Stimulated activated CD4-positive, alpha-beta T cell treated with anti-CD3 and anti-CD28 coated beads, TNF-alpha, amount 100 ng/mL, for 48 hours (primary cell): Measurements from ENCODE around the gene NFKBIZ.
"Not testable (repeated sequence)": the region's sequence is repeated elsewhere in the genome, so short reads cannot be mapped to it uniquely, and the experiment has no call there.

ENCODE experiments used
- DNase-seq, 3 donors: peaks; one replicate each; pipeline ENCODE4 v3.0.0-alpha.2; 2020; ENCODE audit warnings: low read depth in 3 of 3

Gene NFKBIZ

DNA sequence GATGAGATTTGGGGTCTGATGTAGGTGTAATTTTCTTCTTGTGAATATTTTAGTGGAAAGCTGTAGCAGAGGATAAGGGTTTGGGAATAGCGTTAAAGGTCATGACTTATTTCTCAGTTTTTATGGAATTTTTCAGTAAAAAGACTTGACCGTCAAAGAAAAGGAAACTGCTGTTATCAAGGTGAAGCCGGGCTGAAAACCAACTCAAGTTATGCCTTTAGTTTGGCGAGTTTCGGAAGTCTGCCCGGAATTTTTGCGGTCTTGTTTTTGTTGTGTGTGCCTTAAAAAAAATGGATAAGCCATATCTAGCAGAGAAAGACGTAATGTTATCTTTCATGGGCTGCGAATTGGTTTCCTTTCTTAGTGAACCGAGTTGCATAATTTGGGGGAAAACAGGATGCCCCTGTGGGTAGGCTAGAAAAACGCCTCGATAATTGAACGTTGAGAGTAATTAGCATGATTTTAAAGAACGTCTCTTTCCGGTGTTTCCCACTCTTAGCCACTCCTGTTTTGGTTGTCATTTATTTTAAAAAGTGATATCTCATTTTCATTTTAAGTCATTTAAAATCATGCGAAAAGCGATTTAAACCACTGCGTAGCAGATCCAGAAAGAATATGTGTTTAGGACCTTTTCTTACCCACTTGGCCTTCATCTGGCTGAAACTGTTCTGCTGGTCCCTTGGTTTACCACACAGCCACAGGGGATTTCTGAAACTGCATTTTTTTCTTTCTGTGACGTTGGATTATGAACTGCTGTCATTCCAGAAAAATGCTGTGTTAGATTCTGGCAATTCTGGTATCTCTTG is 1.1 kb downstream of the NFKBIZ start:
- peak; percentile 30 to 40 (median 32) for DNase-seq

GRCh38 chr3:101851072-101851770 is 1.9 kb downstream of the NFKBIZ start:
- DNase-seq: no peak

DNA sequence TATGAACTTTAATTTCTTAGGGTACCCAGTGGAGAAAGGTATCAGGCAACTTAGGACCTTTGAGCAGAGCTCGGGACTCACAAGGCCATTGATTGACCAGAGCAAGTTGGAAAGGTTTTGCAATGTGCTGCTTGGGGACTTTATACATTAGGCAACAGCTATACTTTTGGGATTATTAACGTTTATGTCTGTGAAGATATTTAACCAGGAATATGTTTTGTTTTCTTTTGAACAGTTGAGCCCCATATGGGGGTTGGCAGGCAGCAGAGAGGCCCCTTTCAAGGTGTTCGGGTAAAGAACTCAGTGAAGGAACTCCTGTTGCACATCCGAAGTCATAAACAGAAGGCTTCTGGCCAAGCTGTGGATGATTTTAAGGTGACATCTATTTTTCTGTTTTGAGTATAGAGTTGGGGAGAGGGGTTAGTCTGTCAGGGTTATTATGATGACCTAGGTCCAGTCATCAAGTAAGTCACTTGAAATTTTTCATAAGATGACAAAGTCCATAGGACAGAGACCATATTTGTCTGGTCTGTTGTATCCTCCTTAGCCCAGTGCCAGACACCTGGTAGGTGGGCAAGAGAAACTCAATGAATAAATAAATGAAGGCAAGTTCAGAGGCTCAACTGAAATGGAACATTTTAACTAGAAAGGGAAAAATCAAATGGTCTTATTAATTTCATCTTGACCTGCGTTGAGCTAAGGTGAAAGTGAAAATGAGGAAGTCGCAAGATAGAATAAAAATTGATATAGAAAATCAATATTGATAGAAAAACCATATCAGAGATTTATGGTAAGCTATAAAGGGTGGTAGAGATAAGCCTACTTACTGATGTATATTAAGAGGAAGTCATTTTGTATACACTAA is 2.8 kb downstream of the NFKBIZ start:
- no peak for DNase-seq

DNA sequence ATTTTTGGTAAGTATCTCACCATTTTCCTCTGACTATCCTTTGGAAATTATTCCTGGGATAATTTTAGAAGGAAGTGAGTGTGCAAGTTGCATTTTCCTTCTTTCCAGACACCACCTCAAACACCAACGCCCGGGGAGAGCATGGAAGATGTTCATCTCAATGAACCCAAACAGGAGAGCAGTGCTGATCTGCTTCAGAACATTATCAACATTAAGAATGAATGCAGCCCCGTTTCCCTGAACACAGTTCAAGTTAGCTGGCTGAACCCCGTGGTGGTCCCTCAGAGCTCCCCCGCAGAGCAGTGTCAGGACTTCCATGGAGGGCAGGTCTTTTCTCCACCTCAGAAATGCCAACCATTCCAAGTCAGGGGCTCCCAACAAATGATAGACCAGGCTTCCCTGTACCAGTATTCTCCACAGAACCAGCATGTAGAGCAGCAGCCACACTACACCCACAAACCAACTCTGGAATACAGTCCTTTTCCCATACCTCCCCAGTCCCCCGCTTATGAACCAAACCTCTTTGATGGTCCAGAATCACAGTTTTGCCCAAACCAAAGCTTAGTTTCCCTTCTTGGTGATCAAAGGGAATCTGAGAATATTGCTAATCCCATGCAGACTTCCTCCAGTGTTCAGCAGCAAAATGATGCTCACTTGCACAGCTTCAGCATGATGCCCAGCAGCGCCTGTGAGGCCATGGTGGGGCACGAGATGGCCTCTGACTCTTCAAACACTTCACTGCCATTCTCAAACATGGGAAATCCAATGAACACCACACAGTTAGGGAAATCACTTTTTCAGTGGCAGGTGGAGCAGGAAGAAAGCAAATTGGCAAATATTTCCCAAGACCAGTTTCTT is 3.9 kb downstream of the NFKBIZ start:
- DNase-seq: no peak

- DNase-seq: no peak
Observed at GRCh38 chr3:101853982-101854381, 4.7 kb downstream of the NFKBIZ start.

- no peak for DNase-seq
Observed at GRCh38 chr3:101854608-101855304, 5.4 kb downstream of the NFKBIZ start.

GRCh38 chr3:101857301-101857741 is 8.0 kb downstream of the NFKBIZ start:
- DNase-seq: no peak

DNA sequence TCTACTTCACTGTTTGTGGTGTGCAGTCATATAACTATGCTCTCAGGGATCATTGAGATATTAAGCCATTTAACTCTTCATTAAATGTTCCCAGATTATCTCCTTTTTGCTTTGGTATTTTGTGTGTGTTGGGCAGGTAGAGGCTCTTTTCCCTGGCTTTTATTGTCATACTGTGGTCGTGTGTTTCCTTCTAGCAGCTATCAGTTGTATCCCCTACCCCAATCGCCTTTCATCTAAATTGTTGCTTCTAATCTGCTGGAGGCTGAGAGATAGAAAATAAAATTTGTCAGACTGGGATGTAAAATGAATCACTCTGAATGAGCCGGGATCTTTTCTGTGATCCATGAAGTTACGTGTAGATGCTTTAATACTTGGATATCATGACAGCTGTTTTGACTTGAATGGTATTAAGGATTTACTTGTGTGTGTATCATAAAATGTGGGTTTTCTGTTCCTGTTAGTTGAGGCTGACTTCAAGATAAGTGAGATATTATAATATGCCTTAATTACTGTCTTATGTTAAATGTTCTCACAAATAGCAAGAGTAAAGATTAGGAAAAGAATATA is 9.2 kb downstream of the NFKBIZ start:
- no peak for DNase-seq

DNA sequence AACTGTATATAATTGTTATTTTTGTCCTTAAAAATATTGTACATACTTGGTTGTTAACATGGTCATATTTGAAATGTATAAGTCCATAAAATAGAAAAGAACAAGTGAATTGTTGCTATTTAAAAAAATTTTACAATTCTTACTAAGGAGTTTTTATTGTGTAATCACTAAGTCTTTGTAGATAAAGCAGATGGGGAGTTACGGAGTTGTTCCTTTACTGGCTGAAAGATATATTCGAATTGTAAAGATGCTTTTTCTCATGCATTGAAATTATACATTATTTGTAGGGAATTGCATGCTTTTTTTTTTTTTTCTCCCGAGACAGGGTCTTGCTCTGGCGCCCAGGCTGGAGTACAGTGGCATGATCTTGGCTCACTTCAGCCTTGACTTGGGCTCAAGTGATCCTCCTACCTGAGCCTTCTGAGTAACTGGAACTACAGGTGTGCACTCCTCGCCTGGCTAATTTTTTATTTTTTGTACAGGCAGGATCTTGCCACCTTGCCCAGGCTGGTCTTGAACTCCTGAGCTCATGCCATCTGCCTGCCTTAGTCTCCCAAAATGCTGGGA is 10.7 kb downstream of the NFKBIZ start:
- no peak for DNase-seq

DNA sequence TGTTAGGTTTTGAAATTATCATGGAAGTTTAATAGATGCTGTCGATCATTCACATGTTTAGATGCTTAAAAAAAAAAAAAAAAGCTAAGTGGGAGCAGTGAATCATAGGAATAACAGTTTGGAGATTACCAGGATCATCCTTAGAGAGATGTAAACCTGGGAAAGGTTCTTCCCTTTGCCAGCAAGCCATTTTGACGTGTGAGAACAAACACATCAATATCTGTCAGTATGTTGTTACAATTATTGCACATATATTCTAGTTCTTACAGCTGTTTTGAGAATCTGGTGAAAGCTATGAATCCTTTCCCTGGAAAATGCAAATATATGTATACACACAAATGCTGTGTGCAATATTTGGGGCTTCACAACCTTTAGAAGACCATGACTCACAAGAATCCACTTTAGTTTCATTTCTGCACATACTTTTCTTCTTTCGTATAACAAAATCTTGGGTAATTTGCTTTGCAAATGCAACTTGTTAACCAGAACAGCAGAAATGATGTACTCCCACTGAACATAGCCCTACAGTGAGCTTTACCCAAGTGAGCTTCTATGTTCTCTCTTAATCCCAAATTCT is 12.0 kb downstream of the NFKBIZ start:
- no peak for DNase-seq

DNA sequence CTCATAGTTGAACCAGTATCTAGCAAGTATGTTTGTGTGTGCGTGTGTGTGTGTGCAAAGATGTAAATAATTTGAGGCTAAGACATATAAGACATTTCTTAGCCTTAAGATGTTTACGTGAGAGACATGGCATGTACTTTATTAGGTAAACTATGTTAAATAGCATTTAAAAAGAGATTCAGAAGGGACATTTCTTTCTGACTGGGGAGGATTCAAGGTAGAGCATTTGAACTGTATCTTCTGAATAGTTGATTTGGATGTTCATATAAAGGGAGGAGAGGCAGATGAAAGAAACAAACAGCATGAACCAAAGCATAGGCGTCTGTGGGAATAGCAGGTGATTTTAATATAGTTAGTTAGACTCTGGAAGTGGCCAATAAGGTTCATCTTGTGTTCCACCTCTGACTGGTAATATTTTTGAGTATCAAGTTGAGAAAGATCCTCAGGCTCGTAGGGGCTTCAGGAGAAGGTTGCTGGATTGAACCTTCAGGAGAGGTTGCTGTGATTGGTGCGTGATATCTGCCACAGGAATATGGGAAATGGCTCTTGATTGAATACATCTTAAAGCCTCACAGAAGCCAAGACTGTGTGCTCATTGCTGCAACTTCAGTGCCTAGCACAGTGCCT is 12.6 kb downstream of the NFKBIZ start:
- no peak for DNase-seq

DNA sequence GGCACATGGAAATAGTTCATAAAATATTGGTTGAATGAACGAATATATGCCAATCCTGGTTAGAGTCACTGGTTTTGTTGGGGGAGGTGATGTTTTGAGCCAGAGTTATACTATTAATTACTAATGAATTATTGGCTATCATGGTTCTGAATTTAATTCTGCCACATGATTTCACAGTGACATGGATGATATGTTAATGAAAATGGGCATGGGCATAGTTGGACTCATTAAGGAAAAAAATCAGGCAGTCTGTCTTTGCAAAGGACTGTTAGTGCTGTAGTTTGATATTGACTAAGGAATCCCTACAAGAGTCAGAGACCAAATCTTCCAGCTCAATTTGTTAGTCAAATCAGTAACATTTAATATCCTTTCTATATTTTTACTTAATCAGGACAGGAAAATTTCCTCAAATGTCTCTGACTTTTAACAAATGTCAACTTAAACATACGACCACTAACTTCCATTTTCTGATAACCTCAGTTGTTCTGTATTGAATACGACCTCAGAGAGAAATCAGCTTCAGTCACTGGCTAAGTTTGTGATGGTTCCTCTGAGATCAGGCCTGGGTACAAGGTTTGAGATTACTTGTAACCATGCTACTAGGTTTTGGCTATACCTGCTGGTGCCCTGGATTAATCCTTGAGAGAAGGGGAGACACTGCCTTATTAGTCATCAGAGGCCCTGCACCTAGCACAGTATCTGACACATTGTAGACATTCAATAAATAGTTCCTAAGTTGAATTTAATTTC is 13.3 kb downstream of the NFKBIZ start:
- DNase-seq: no peak

DNA sequence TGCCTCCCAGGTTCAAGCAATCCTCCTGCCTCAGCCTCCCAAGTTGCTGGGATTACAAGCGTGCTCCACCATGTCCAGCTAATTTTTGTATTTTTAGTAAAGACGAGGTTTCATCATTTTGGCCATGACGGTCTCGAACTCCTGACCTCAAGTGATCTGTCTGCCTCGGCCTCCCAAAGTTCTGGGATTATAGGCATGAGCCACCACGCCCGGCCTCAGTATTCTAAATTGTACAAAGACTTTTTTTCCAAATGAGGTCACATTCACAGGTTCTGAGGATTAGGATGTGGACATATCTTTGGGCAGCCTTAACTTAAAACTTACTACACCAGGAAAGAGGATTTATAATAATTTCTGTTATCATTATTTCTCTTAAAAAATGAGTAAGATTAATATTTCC is 15.6 kb downstream of the NFKBIZ start:
- not testable (repeated sequence) for DNase-seq

- DNase-seq: no peak
Observed at GRCh38 chr3:101865751-101866509, 16.6 kb downstream of the NFKBIZ start.

DNA sequence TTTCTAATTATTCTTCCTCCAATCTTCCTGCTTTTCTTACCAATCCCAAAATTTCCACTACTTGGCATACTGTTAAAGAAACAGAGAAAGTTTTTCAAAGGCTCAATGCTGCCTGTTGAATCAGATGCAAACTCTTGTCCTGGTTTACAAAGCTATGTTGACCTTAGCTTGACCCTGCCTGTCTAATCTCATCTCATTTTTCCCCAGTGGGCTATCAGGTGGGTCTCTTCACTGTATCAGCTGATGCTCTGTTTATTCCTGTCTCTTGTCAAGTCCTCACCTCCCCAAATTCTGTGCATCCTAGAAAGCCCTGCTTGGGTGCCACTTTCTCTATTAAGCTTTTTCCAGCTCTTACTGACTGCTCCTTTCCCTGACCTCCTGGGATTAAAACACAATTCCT is 18.2 kb downstream of the NFKBIZ start:
- no peak for DNase-seq

GRCh38 chr3:101867996-101868395 is 18.7 kb downstream of the NFKBIZ start:
- DNase-seq: no peak
